Kidney capillary endothelial cell (primary cell): ENCODE measurements around the gene PIK3R6.

Source experiments
- DNase-seq: peaks from one replicate; pipeline ENCODE4 v3.0.0-alpha.2; 2018; ENCODE audit warnings: low spot score

Gene PIK3R6

GRCh38 chr17:8849311-8850041 is 18.0 kb downstream of the PIK3R6 start:
- no peak for DNase-seq

DNA sequence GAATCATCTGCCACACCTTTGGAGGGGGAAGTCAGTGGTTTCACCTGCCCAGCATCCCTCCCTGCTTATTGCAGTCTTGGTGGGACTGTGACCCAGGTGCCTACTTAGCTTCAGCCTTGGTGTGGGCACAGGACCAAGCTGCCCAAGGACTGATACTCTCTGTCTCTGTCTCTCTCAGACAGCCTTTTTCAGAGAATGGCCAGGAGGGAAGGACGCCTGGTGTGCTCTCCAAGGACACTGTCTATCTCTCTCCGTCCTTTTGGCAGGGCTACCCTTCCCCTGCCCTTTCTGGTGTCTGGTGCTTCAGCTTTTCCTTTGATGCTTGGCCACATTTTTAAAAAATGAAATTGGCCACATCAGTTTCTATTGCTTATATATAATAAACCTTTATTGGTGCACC is 19.6 kb downstream of the PIK3R6 start:
- DNase-seq, result no peak

DNA sequence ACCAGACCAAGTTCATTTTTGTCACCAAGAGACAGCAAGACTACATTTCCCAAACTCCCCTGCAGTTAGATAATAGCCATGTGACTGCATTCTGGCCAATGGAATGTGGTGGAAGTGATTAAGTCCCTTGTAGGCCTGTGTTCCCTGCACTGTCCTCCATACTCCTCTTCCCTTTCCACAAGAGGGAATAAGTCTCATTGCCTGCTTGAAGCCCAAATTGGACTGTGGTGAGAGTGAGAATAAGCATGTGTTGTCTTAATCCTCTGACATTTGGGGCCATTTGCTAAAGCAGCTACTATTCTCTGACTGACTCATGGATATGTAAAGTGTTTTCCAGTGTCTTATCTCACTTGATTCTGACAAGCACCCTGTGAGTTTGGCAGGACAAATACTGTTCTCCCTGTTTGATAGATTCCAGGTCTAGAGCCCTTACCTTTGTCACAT is 20.7 kb downstream of the PIK3R6 start:
- peak; percentile 34 for DNase-seq

DNA sequence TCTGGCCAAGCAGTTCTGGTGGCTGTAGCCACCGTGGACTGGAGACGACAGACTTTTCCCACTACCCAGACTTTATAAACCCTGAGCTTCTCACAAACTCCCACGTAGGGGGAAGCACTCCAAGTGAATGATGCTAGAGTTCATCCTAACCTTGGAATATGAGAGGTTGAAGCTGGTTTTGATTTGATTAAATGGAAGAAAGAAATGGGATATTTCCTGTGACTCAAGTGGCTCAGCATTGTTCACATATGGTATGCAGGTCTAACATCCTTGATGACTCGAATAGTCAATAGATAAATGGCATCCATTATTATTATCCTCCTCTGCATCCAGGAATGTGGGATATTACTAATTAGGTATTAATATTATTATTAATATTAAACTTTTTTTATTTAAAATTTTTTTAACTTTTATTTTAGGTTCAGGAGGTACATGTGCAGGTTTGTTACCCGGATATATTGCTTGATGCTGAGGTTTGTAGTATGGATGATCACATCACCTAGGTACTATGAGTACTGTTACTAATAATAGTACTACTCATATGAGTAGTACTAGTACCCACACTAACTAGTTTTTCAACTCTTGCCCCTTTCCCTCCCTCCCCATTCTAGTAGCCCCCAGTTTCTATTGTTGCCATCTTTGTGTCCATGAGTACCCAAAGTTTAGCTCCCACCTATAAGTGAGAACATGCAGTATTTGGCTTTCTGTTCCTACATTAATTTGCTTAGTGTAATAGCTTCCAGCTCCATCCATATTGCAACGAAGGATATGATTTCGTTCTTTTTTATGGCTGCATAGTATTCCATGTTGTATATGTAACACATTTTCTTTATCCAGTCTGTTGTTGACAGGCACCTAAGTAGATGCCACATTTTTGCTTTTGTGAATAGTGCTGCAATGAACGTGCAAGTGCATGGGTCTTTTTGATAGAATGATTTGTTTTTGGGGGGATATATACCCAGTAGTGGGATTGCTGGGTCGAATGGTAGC is 22.9 kb downstream of the PIK3R6 start:
- DNase-seq, result peak; percentile 21

- DNase-seq, result no peak
Observed at GRCh38 chr17:8843344-8843743, 24.1 kb downstream of the PIK3R6 start.

DNA sequence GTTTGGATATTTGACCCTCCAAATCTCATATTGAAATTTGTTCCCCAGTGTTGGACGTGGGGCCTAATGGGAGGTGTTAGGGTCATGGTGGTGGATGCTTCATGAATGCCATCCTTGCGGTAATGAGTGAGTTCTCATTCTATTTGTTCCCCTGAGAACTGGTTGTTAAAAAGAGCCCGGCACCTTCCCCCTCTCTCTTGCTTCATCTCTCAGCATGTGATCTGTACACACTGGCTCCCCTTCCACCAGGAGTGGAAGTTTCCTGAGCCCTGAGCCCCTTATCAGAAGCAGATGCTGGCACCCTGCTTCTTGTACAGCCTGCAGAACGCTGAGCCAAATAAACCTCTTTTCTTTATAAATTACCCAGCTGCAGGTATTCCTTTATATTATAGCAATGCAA is 25.6 kb downstream of the PIK3R6 start:
- DNase-seq, result no peak

- DNase-seq, result no peak
Observed at GRCh38 chr17:8839410-8839935, 28.0 kb downstream of the PIK3R6 start.

GRCh38 chr17:8838551-8839095 is 28.9 kb downstream of the PIK3R6 start:
- no peak for DNase-seq

DNA sequence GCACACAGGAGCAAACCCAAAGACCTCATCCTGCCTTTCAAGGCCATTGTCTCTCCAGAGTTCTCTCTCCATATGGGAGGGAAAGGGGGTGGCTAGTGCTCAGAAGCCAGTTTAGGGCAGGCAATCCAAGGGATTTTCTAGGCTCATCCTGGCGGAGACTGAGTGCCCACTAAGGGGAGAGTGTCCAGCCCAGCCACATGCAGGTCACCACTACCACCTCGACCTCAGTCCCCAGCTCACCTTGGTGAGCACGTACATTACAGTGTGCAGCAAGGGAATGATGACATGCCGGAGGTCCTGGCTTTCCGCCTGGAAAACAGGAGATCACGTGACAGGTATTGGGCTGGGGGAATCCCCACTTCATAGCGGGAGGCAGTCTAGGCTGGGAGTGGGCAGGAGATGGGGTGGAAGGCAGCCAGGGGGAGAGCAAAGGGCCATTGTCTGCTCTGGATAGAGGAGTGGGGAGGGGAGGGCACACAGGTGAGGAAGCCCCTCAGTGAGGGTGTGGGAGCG is 29.9 kb downstream of the PIK3R6 start:
- no peak for DNase-seq

GRCh38 chr17:8836821-8837562 is 30.5 kb downstream of the PIK3R6 start:
- no peak for DNase-seq

DNA sequence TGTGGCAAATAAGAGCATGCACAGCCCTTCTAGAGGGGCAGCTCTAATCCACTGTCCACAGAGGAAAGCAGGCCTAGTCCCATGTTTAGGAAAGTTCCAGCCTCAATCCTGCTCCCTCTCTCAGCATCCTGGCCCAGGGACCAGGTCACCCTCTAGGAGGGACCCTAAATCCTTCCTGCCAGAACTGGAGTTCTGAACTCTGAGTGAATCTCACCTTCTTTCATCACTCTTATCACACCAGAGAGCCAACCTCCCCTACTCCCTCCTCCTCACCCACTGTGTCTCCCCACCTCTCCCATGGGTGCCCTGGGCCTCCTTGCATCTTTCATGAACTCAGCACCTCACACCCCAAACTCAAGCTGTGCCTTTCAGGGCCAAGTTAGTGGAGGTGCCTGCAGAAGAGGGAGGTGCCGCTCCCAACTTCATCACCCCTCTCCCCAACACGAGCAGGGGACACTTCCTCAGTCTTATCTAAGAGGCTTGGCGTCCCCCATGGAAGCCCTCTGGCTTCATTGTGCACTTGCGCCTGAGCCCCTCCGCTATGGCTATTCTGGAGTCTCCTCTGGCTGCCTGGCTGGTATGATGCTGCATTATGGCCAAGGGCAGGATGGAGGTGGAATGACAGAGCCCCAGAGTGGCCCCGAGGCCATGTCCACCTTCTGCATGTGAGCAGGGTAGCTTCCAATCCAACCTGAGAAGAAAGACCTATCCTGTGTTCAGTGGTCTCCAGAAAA is 31.7 kb downstream of the PIK3R6 start:
- no peak for DNase-seq

GRCh38 chr17:8835106-8835505 is 32.4 kb downstream of the PIK3R6 start:
- DNase-seq, result no peak

DNA sequence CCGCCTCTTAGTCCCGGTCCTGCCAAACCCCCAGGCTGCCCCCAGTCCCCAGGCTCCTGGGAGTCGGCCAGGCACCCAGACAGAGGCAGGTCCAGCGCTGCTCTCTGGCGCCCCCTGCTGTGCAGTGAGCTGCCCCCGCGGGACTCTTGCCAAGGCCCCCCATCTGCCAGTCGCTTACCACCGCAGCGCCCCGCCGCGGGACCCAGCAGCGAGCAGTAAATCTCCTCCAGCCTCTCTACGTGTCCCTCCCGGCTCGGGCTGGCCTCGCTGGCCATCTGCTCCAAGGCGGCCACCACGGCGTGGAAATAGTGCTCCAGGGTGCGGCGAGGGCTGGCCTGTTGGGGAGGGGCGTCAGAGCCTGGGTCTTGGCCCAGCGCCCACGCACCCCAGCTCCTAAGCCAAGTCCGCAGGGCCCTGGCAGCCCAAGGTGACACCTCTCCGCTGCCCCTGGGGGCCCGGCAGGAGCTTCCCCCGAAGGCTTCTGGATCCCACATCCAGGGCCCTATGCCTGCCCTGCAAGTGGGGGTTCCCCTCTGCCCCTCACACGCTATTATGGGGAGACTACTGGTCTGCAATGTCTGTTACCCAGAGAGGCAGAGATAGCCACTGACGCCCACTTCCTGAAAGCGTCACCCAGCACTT is 34.6 kb downstream of the PIK3R6 start:
- DNase-seq, result no peak

- DNase-seq, result no peak
Observed at GRCh38 chr17:8831234-8831849, 36.1 kb downstream of the PIK3R6 start.

GRCh38 chr17:8830141-8830540 is 37.3 kb downstream of the PIK3R6 start:
- DNase-seq, result no peak

DNA sequence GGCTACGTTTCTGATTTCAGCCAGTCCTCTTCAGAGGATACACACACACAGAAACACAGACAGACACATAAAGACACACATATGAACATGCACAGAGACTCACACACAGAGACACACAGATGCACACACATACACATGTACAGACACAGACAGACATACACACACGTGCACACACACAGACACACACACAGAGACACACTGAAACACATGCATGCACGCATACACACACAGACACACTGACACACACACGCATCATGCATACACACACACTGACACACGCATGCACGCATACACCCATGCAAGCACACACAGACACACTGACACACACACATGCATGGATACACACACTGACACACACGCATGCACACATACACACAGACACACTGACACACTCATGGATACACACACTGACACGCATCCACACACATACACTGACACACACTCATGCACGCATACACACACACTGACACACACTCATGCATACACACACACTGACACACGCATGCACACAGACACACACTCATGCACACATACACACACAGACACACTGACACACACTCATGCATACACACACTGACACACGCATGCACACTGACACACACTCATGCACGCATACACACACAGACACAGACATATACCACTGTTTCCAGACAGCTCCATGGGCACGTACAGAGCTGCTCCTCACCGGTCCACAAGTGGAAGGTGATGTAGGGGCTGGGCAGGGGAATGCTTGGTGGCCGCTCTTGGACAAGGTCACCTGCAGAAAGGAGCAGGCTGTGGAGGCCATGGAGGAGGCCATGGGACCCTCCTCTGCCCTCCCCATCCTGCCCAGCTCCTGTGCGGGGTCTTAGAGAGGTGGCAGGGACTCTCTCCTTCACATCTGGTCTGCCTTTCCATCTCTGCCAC is 38.2 kb downstream of the PIK3R6 start:
- no peak for DNase-seq

DNA sequence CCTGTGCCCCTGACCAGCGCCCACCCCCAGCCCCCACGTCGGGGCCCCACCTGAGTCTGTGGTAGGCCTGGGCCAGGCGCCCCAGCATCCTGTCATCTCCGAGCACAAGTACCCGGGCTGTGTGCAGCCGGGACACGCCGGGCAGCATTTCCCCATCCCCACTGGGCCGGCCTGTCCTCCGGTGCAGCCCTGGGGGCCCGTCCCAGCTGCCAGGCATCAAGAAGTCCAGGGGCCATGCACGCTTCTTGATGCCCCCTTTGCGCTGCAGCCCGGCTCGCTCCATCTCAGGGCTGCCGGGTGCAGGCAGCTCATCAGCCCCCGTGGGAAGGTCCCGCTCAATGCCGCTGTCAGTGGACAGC is 39.0 kb downstream of the PIK3R6 start:
- DNase-seq, result no peak

GRCh38 chr17:8826808-8827435 is 40.6 kb downstream of the PIK3R6 start:
- DNase-seq, result no peak
